PC-3 (cell line): ENCODE measurements around the gene EYS. TPM values are rescaled to one million over a fixed set of nuclear protein-coding genes. Genes with fewer than 3 reads are reported as not detected.
A peak's percentile ranks its signal among the peaks of the same experiment; 100 is the strongest.

Experiments used
- ATAC-seq: fragments of 200-7000 bp; cut with Tn5 transposase; 2 replicates; pipeline ENCODE4 v1.9.1; 2020; ENCODE audit warnings: mild to moderate bottlenecking, moderate library complexity
- BruUV-seq: library from RNA; stranded (reverse); fragments of 400-500 nt; replicated peaks from 2 replicates; lab custom pipeline; 2021; lab: Mats Ljungman, UMichigan
- CTCF ChIA-PET: fragments of 300-600 bp; sonication (Branson Sonifier 250); formaldehyde crosslinking; loops from one replicate; lab custom pipeline; 2022; ENCODE audit warnings: antibody characterized with exemption; lab: Charles Lee
- POLR2A ChIA-PET: fragments of 300-600 bp; sonication (Branson Sonifier 250); formaldehyde crosslinking; loops from one replicate; lab custom pipeline; 2022; ENCODE audit warnings: antibody characterized with exemption; ENCODE audit not compliant: unreplicated experiment; lab: Charles Lee
- DNase-seq: peaks from one replicate; pipeline ENCODE4 v3.0.0-alpha.2; 2015
- H2AFZ ChIP-seq: fragments of 300-600 bp; sonication (generic); 2 replicates; pipeline ENCODE4 v1.6.0; 2016; ENCODE audit warnings: antibody characterized with exemption, low read length
- H3F3A ChIP-seq: fragments of 300-600 bp; sonication (generic); one replicate; pipeline ENCODE4 v1.6.0; 2017; ENCODE audit warnings: antibody characterized with exemption, low read length, control low read depth, mild to moderate bottlenecking; ENCODE audit not compliant: unreplicated experiment
- H3K27ac ChIP-seq: fragments of 300-600 bp; sonication (generic); 2 replicates; pipeline ENCODE4 v1.5.1; 2016; ENCODE audit warnings: mild to moderate bottlenecking, low read length
- H3K27me3 ChIP-seq: fragments of 300-600 bp; sonication (generic); 2 replicates; pipeline ENCODE4 v1.6.1; 2016; ENCODE audit warnings: low read length, mixed read lengths
- H3K36me3 ChIP-seq: fragments of 300-600 bp; sonication (generic); 2 replicates; pipeline ENCODE4 v1.6.1; 2016; ENCODE audit warnings: low read depth, mixed run types, low read length, mixed read lengths
- H3K4me1 ChIP-seq: fragments of 300-600 bp; sonication (generic); 2 replicates; pipeline ENCODE4 v1.5.1; 2016; ENCODE audit warnings: low read length; ENCODE audit not compliant: insufficient read depth
- H3K4me2 ChIP-seq: fragments of 300-600 bp; sonication (generic); 2 replicates; pipeline ENCODE4 v1.6.0; 2016; ENCODE audit warnings: low read length
- H3K4me3 ChIP-seq: fragments of 300-600 bp; sonication (generic); 2 replicates; pipeline ENCODE4 v1.5.1; 2016; ENCODE audit warnings: mild to moderate bottlenecking, low read length, mixed read lengths
- H3K79me2 ChIP-seq: fragments of 300-600 bp; sonication (generic); 2 replicates; pipeline ENCODE4 v1.6.1; 2017; ENCODE audit warnings: low read length, mixed read lengths
- H3K9ac ChIP-seq: fragments of 300-600 bp; sonication (generic); 2 replicates; pipeline ENCODE4 v1.6.0; 2016; ENCODE audit warnings: mild to moderate bottlenecking, low read length
- H3K9me2 ChIP-seq: fragments of 300-600 bp; sonication (generic); replicated peaks from 2 replicates; pipeline ENCODE4 v1.6.1; 2016; ENCODE audit warnings: mixed run types, low read length, mixed read lengths
- H3K9me3 ChIP-seq: fragments of 300-600 bp; sonication (generic); 2 replicates; pipeline ENCODE4 v1.6.1; 2016; ENCODE audit warnings: low read length, mixed read lengths
- H4K20me1 ChIP-seq: fragments of 300-600 bp; sonication (generic); 2 replicates; pipeline ENCODE4 v1.6.1; 2016; ENCODE audit warnings: low read length, mixed read lengths
- EZH2 ChIP-seq: fragments of 300-600 bp; sonication (generic); IDR thresholded peaks from one replicate; pipeline ENCODE4 v1.6.1; 2017; ENCODE audit warnings: antibody characterized with exemption, mild to moderate bottlenecking, low read length; ENCODE audit not compliant: unreplicated experiment
- EZH2phosphoT487 ChIP-seq: fragments of 300-600 bp; sonication (generic); IDR thresholded peaks from 2 replicates; pipeline ENCODE4 v1.6.1; 2018; ENCODE audit warnings: mild to moderate bottlenecking, antibody characterized with exemption, low read length, borderline replicate concordance
- intact Hi-C: fragments of 100-400 bp; cut with micrococcal nuclease; formaldehyde crosslinking; loops from 2 replicates; pipeline ENCODE4 v1.9.0; 2023
- total RNA-seq: library from RNA; depleted of rRNA; stranded (reverse); fragments of >200 nt; gene quantifications from 2 replicates; pipeline ENCODE4 v1.2.3, GENCODE V29; 2014
- TF ChIP-seq, protein P1 (sequence below): fragments of 300-600 bp; sonication (generic); conservative IDR thresholded peaks from 2 replicates; pipeline ENCODE4 v1.5.1; 2017; ENCODE audit warnings: antibody characterized with exemption, low read depth, mild to moderate bottlenecking, low read length

Gene EYS
- total RNA-seq, 1 experiment from 2014 or later = 0.07 TPM

DNA sequence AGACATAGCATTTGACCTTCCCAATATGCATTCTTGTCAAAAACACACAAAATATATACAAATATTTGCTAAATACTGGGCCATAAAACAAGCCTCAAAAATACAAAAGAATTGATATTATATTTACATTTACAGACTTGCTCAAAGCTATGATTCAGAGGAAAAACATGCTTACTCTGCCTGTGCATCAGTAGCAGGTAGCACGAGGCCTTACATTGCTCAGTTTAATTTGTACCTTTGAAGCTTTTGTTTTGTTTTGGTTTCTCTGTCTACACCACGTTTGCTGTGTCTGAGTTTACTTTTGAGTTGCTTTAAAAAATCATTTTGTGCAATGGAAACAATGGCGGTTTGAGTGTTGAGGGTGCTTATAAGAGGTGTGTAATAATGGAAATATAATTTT is 1972.1 kb downstream of the EYS start:
- no TSS peak for BruUV-seq
- Histone ChIP-seq H3K9me2 (no peaks in the 10 kb centered on the region), H3K36me3 (no peaks in the 10 kb centered on the region), H3K79me2 (no peaks in the 10 kb centered on the region), H3K4me2 (peak overlapping the region; percentile 40), H3K4me1 (peaks cover 46% of the 10 kb centered on the region), H3K27me3 (no peaks in the 10 kb centered on the region), H2AFZ (no peak overlapping the region), H3F3A (no peaks in the 10 kb centered on the region), H3K9me3 (no peaks in the 10 kb centered on the region), H3K4me3 (no peak overlapping the region), H4K20me1 (no peaks in the 10 kb centered on the region), H3K9ac (no peak overlapping the region), H3K27ac (peak overlapping the region; percentile 44)
- TF ChIP-seq EZH2phosphoT487 = no peak
- TF ChIP-seq, protein P1, sequence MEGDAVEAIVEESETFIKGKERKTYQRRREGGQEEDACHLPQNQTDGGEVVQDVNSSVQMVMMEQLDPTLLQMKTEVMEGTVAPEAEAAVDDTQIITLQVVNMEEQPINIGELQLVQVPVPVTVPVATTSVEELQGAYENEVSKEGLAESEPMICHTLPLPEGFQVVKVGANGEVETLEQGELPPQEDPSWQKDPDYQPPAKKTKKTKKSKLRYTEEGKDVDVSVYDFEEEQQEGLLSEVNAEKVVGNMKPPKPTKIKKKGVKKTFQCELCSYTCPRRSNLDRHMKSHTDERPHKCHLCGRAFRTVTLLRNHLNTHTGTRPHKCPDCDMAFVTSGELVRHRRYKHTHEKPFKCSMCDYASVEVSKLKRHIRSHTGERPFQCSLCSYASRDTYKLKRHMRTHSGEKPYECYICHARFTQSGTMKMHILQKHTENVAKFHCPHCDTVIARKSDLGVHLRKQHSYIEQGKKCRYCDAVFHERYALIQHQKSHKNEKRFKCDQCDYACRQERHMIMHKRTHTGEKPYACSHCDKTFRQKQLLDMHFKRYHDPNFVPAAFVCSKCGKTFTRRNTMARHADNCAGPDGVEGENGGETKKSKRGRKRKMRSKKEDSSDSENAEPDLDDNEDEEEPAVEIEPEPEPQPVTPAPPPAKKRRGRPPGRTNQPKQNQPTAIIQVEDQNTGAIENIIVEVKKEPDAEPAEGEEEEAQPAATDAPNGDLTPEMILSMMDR = no peak
- no peak for TF ChIP-seq EZH2
- POLR2A ChIA-PET = no interaction called here
- ATAC-seq (peak; percentile 51), DNase-seq (peak; percentile 67)
- intact Hi-C loops = no loop called here
- CTCF ChIA-PET = interaction anchor here (0.8 kb wide), 1 partner anchor 383 kb away, joined by 3 read pairs; no protein-coding TSS in a partner anchor

DNA sequence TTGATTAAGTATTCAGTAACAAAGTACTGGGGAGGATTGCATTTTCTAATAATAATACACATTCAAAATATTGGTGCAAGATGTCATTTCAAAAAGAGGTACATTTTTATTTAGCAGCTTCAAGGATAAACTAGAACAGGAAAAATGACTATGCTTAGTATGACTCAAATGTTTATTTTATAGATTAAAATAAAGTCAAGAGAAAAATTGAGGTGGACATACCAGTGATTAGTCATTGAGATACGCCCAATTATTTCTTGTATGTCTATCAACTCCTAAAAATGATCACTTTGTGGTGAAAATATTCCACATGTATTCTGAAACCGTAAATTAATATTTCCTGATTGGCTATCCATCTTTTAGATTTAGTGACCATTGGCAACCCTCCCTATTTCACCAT is 1974.7 kb downstream of the EYS start:
- ChIA-PET POLR2A (no interaction called here), CTCF (interaction anchor here (0.6 to 0.7 kb wide), 2 partner anchors 32 to 397 kb away, joined by 3 to 5 read pairs; no protein-coding TSS in a partner anchor)
- no peaks in the 10 kb centered on the region for H3F3A ChIP-seq
- peak overlapping the region; percentile 23; the same call in 1 of the 2 replicates for H3K9ac ChIP-seq
- peak; percentile 81 for DNase-seq
- H3K4me1 ChIP-seq = peaks cover 46% of the 10 kb centered on the region
- H3K9me2 ChIP-seq = no peaks in the 10 kb centered on the region
- no peaks in the 10 kb centered on the region for H3K36me3 ChIP-seq
- intact Hi-C loops = loop anchor here (2.0 kb wide), 1 partner anchor 44 kb away; no protein-coding TSS in a partner anchor
- ATAC-seq = peak; percentile 75
- no peaks in the 10 kb centered on the region for H3K27me3 ChIP-seq
- H4K20me1 ChIP-seq = no peaks in the 10 kb centered on the region
- TF ChIP-seq EZH2phosphoT487 (no peak), EZH2 (no peak)
- TF ChIP-seq, protein P1 = no peak
- H3K4me3 ChIP-seq = no peak overlapping the region
- H3K9me3 ChIP-seq = no peaks in the 10 kb centered on the region
- no peaks in the 10 kb centered on the region for H3K79me2 ChIP-seq
- H3K27ac ChIP-seq = peak overlapping the region; percentile 86
- peak overlapping the region; percentile 70 for H3K4me2 ChIP-seq
- H2AFZ ChIP-seq = no peak overlapping the region
- BruUV-seq = no TSS peak

GRCh38 chr6:63731930-63732329 is 1975.1 kb downstream of the EYS start:
- Histone ChIP-seq H3K9ac (peak overlapping the region; percentile 1; the same call in 1 of the 2 replicates), H3K4me2 (peak overlapping the region; percentile 35), H3K27me3 (no peaks in the 10 kb centered on the region), H2AFZ (no peak overlapping the region), H3K4me3 (no peak overlapping the region), H3K79me2 (no peaks in the 10 kb centered on the region), H3F3A (no peaks in the 10 kb centered on the region), H3K9me2 (no peaks in the 10 kb centered on the region), H3K27ac (peak overlapping the region; percentile 86), H3K9me3 (no peaks in the 10 kb centered on the region), H3K4me1 (peaks cover 46% of the 10 kb centered on the region), H4K20me1 (no peaks in the 10 kb centered on the region), H3K36me3 (no peaks in the 10 kb centered on the region)
- peak; percentile 8 for DNase-seq
- no TSS peak for BruUV-seq
- intact Hi-C loops = loop anchor here (2.0 kb wide), 1 partner anchor 43 kb away; no protein-coding TSS in a partner anchor
- ChIA-PET POLR2A (no interaction called here), CTCF (interaction anchor here (0.6 to 0.7 kb wide), 2 partner anchors 33 to 397 kb away, joined by 3 to 5 read pairs; no protein-coding TSS in a partner anchor)
- TF ChIP-seq, protein P1 = no peak
- TF ChIP-seq EZH2phosphoT487 (no peak), EZH2 (no peak)
- ATAC-seq = peak; percentile 47
